Breast epithelium (tissue), 4 donors: Measurements from ENCODE around the gene FBXW8. TPM values are rescaled to one million over a fixed set of nuclear protein-coding genes. Genes with fewer than 3 reads are reported as not detected.
A peak's percentile ranks its signal among the peaks of the same experiment; 100 is the strongest.

Experiments
- DNase-seq, 2 donors: peaks; one replicate each; pipeline ENCODE4 v3.0.0-alpha.2; 2019; ENCODE audit warnings: low spot score in 2 of 2
- H3K27ac ChIP-seq, 2 donors: fragments of 200-600 bp; sonication (generic) in 1 of 2; one replicate each; pipeline ENCODE4 v1.5.1; 2016 to 2019; ENCODE audit warnings: mild to moderate bottlenecking in 1 of 2
- H3K27me3 ChIP-seq, 2 donors: fragments of 200-600 bp; sonication (generic) in 1 of 2; one replicate each; pipeline versions ENCODE4 v1.5.1 to v1.6.0; 2017 to 2019; ENCODE audit warnings: control low read depth in 1 of 2, mild to moderate bottlenecking in 1 of 2
- H3K36me3 ChIP-seq: fragments of 200-600 bp; one replicate; pipeline ENCODE4 v1.5.1; 2019
- H3K4me1 ChIP-seq, 2 donors: fragments of 200-600 bp; sonication (generic); one replicate each; pipeline ENCODE4 v1.5.1; 2016 to 2019; ENCODE audit warnings: control low read depth in 1 of 2
- H3K4me3 ChIP-seq, 3 donors: fragments of 200-600 bp; sonication (generic); 1 replicate in 2 of 3; 2 replicates in 1 of 3; pipeline ENCODE4 v1.5.1; 2016 to 2019; ENCODE audit warnings: mild to moderate bottlenecking in 3 of 3, moderate library complexity in 2 of 3
- H3K9me3 ChIP-seq, 2 donors: fragments of 200-600 bp; sonication (generic) in 1 of 2; one replicate each; pipeline ENCODE4 v1.5.1; 2016 to 2019; ENCODE audit warnings: control low read depth in 1 of 2
- POLR2A ChIP-seq: fragments of 450-650 bp; IDR thresholded peaks from one replicate; pipeline ENCODE4 v1.6.1; 2016; ENCODE audit warnings: antibody characterized with exemption, mild to moderate bottlenecking, moderate library complexity
- POLR2AphosphoS5 ChIP-seq, 3 donors: sonication (generic); formaldehyde crosslinking; IDR thresholded peaks; one replicate each; pipeline ENCODE4 v1.6.1; 2017; ENCODE audit warnings: antibody characterized with exemption in 3 of 3
- intact Hi-C: fragments of 100-400 bp; cut with DNase I; formaldehyde crosslinking; loops from one replicate; pipeline ENCODE4 v1.15.1; 2023; ENCODE audit warnings: low total_unique reads
- total RNA-seq, 3 donors: library from RNA; depleted of rRNA; stranded (reverse); fragments of >200 nt; gene quantifications; one replicate each; pipeline ENCODE4 v1.1.0, GENCODE V29; 2016
- TF ChIP-seq, protein P1 (sequence below), 3 donors: fragments of 450-650 bp; IDR thresholded peaks; one replicate each; pipeline ENCODE4 v1.5.1; 2016 to 2017; ENCODE audit warnings: antibody characterized with exemption in 3 of 3, mild to moderate bottlenecking in 3 of 3, moderate library complexity in 3 of 3

Gene FBXW8
- total RNA-seq, 3 donors from 2014 or later, result 14.9 to 22.3 (median 16.4) TPM

DNA sequence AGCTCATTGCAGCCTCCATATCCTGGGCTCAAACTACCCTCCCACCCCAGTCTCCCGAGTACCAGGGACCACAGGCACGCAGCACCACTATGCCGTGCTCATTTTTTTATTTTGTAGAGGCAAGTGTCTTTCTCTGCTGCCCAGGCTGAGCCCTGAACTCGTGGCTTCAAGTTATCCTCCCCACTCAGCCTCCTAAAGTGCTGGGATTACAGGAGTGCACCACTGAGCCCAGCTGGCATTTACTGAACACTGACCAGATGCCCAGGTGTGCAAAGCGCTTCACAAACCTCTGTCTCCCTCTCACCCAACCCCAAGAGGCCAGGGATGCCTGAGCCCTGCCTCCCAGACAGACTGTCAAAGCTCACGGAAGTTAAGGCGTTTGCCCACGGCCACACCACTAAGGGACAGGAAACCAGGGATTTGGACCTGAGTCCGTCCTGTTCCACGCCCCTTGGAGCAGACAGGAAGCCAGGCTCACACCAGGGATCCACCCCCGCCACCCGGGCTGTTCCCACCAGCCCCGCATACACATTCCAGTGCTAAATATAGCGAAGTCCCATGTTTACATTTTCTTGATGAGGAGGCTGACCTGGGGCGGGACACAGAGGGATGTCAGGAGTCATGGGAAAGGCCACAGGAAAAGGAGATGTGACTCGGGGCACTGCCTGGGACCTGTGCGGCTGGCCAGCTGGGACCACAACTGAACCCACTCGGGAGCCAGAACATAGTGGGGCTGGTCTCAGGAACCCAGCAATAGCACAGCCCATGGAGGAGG lies 137.2 kb downstream of the FBXW8 start:
- TF ChIP-seq POLR2A (no peak), POLR2AphosphoS5 (IDR thresholded peaks at IDR 0.05) (no peak)
- TF ChIP-seq, protein P1, sequence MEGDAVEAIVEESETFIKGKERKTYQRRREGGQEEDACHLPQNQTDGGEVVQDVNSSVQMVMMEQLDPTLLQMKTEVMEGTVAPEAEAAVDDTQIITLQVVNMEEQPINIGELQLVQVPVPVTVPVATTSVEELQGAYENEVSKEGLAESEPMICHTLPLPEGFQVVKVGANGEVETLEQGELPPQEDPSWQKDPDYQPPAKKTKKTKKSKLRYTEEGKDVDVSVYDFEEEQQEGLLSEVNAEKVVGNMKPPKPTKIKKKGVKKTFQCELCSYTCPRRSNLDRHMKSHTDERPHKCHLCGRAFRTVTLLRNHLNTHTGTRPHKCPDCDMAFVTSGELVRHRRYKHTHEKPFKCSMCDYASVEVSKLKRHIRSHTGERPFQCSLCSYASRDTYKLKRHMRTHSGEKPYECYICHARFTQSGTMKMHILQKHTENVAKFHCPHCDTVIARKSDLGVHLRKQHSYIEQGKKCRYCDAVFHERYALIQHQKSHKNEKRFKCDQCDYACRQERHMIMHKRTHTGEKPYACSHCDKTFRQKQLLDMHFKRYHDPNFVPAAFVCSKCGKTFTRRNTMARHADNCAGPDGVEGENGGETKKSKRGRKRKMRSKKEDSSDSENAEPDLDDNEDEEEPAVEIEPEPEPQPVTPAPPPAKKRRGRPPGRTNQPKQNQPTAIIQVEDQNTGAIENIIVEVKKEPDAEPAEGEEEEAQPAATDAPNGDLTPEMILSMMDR (IDR thresholded peaks at IDR 0.05), result no peak
- peak overlapping the region in 1 of 2 donors; percentile 3 for H3K27ac ChIP-seq
- no peak for DNase-seq

DNA sequence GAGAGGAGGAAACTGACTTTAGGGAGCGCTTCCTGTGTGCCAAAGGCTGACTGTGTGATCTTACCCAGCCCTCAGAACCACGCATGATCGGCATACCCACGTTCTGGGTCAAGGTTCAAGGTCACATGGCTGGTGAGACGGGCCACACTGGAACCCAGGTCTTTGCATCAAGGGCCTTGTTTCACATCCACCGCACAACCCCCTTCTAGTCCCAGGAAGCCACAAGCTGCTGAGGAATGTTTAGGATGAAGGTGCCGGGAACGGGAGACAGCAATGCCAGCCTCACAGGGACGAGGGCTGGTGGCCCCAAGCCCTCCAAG lies 137.8 kb downstream of the FBXW8 start:
- Histone ChIP-seq H3K36me3 (no peaks in the 10 kb centered on the region), H3K9me3 (no peaks in the 10 kb centered on the region), H3K4me3 (no peak overlapping the region), H3K4me1 (no peaks in the 10 kb centered on the region), H3K27me3 (no peaks in the 10 kb centered on the region), H3K27ac (peak overlapping the region in 1 of 2 donors; percentile 3)
- no peak for TF ChIP-seq POLR2AphosphoS5 (IDR thresholded peaks at IDR 0.05)
- TF ChIP-seq, protein P1 (IDR thresholded peaks at IDR 0.05), result no peak
- no peak for TF ChIP-seq POLR2A
- no peak for DNase-seq
- intact Hi-C loops, result no loop called here

More for the DNA sequence above, 137.2 kb downstream of the FBXW8 start:
- no peak overlapping the region for H3K4me3 ChIP-seq
- H3K36me3 ChIP-seq, result no peaks in the 10 kb centered on the region
- H3K9me3 ChIP-seq, result no peaks in the 10 kb centered on the region
- no peaks in the 10 kb centered on the region for H3K4me1 ChIP-seq
- intact Hi-C loops, result no loop called here
- no peaks in the 10 kb centered on the region for H3K27me3 ChIP-seq

DNA sequence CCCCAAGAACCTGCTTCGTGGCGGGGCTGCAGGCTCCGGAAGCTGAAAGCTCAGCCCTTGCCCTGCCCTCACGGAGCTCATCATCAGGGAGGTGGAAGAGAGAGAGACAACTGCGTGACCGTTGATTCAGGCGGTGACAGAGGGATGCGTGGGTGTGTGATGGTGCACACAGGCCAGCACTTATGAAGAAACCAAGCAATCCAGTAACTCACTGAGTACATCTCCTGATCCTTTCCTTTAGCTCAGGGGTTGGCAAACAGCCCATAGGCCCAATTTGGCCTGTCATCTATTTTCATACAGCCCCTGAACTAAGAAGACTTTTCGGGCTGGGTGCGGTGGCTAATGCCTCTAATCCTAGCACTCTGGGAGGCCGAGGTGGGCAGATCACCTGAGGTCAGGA lies 138.5 kb downstream of the FBXW8 start:
- intact Hi-C loops, result no loop called here
- no peaks in the 10 kb centered on the region for H3K9me3 ChIP-seq
- H3K27ac ChIP-seq, result no peak overlapping the region
- DNase-seq, result no peak
- H3K4me1 ChIP-seq, result no peaks in the 10 kb centered on the region
- H3K4me3 ChIP-seq, result no peak overlapping the region
- no peaks in the 10 kb centered on the region for H3K36me3 ChIP-seq
- TF ChIP-seq POLR2A, result no peak
- TF ChIP-seq, protein P1 (IDR thresholded peaks at IDR 0.05), result no peak
- no peak for TF ChIP-seq POLR2AphosphoS5 (IDR thresholded peaks at IDR 0.05)
- no peaks in the 10 kb centered on the region for H3K27me3 ChIP-seq

DNA sequence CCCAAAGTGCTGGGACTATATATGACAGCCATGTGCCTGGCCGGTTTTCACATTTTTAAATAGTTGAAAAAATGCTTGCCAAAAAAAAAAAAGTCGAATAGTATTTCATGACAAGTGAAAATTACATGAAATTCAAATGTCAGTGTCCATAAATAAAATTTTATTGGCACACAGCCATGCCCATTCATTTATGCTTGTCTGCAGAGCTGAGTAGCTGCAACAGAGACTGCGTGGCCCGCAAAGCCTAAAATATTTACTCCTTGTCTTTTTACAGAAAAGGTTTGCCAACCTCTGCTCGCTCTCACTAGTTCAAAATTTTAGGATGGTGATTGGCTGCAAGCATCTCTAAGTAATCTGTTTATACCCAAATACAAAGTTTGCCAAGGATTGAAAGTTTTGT lies 139.3 kb downstream of the FBXW8 start:
- TF ChIP-seq, protein P1 (IDR thresholded peaks at IDR 0.05), result no peak
- no peak for TF ChIP-seq POLR2A
- no peak for TF ChIP-seq POLR2AphosphoS5 (IDR thresholded peaks at IDR 0.05)
- intact Hi-C loops, result no loop called here
- Histone ChIP-seq H3K4me1 (no peaks in the 10 kb centered on the region), H3K27ac (no peak overlapping the region), H3K9me3 (no peaks in the 10 kb centered on the region), H3K36me3 (no peaks in the 10 kb centered on the region), H3K27me3 (no peaks in the 10 kb centered on the region), H3K4me3 (no peak overlapping the region)
- DNase-seq, result no peak

DNA sequence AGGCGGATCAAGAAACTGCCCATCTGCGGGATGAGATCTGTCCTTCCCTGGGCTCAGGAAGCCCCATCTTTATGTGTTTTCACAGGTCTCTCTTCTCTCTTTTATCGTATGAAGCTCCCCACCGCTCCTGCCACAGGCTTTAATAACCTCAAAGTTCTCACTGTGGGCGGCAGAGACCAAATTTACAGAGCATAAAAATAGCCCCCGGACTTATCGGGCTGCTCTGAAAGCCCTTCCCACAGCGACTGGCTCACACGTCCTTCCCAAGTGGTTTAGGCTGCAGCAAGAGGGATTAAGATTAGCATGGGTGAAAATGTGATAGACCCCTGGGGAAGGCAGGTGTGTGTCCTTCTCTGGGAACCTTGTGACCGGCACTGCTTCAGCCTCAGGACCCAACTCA lies 140.6 kb downstream of the FBXW8 start:
- Histone ChIP-seq H3K27me3 (no peaks in the 10 kb centered on the region), H3K36me3 (no peaks in the 10 kb centered on the region), H3K27ac (no peak overlapping the region), H3K4me3 (no peak overlapping the region), H3K4me1 (no peaks in the 10 kb centered on the region), H3K9me3 (no peaks in the 10 kb centered on the region)
- TF ChIP-seq POLR2AphosphoS5 (IDR thresholded peaks at IDR 0.05), result no peak
- no peak for TF ChIP-seq POLR2A
- TF ChIP-seq, protein P1 (IDR thresholded peaks at IDR 0.05), result no peak
- DNase-seq, result no peak
- intact Hi-C loops, result no loop called here
